ENCODE results near the gene SATB2.

SATB2 gene

DNA sequence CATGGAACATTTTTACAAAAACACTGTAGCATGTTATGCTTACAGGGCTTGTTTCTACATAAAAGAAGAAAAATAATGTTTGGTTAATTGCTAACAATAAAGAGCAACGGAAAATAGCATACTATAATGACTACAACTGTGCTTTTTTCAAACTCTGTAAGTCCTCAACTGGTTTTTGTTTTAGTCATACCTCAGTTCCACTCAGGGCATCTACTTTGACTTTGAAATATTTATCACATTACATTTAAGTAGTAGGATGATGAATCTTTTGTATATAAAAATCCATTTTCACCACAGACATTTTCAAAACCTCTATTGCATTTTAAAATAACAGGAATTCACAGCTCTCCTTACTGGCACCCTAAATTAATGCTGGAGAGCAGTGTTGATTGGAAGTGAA lies 8.3 kb downstream of the SATB2 start:
- TF ChIP-seq, protein P1, sequence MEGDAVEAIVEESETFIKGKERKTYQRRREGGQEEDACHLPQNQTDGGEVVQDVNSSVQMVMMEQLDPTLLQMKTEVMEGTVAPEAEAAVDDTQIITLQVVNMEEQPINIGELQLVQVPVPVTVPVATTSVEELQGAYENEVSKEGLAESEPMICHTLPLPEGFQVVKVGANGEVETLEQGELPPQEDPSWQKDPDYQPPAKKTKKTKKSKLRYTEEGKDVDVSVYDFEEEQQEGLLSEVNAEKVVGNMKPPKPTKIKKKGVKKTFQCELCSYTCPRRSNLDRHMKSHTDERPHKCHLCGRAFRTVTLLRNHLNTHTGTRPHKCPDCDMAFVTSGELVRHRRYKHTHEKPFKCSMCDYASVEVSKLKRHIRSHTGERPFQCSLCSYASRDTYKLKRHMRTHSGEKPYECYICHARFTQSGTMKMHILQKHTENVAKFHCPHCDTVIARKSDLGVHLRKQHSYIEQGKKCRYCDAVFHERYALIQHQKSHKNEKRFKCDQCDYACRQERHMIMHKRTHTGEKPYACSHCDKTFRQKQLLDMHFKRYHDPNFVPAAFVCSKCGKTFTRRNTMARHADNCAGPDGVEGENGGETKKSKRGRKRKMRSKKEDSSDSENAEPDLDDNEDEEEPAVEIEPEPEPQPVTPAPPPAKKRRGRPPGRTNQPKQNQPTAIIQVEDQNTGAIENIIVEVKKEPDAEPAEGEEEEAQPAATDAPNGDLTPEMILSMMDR (IDR thresholded peaks at IDR 0.05; ENCODE audit: insufficient read depth, missing control alignments), result no peak
- no peak for FAIRE-seq
- no peak for DNase-seq (ENCODE audit: insufficient read length, low spot score)

- DNase-seq (ENCODE audit: insufficient read length, low spot score) (no peak), FAIRE-seq (no peak)
- TF ChIP-seq, protein P1 (IDR thresholded peaks at IDR 0.05; ENCODE audit: insufficient read depth, missing control alignments), result no peak
Observed at GRCh38 chr2:199446996-199447576, 10.7 kb downstream of the SATB2 start.

GRCh38 chr2:199444749-199445148 lies 13.0 kb downstream of the SATB2 start:
- no peak for FAIRE-seq
- DNase-seq (ENCODE audit: insufficient read length, low spot score), result no peak
- TF ChIP-seq, protein P1 (IDR thresholded peaks at IDR 0.05; ENCODE audit: insufficient read depth, missing control alignments), result no peak

- TF ChIP-seq, protein P1 (IDR thresholded peaks at IDR 0.05; ENCODE audit: insufficient read depth, missing control alignments), result no peak
- FAIRE-seq (no peak), DNase-seq (ENCODE audit: insufficient read length, low spot score) (no peak)
Observed at GRCh38 chr2:199443589-199444130, 14.1 kb downstream of the SATB2 start.

DNA sequence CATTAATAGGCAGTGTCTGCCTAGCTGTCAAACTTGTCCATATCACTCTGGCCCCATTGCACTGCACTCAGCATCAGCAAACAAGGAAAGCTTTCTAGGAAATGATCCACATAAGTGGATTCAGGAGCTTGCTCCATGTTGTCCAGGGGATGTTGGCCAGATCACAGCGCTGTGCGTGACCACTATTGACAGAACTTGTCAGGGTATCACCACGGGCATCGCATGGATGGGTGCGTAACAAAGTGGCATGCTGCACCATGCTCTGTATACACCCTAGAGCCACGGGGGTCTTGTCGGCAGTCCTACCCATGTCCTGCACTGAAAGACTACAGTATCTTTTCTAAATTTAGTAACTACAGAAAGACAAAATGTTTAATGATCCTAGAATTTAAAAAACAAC lies 15.6 kb downstream of the SATB2 start:
- FAIRE-seq, result no peak
- TF ChIP-seq, protein P1 (IDR thresholded peaks at IDR 0.05; ENCODE audit: insufficient read depth, missing control alignments), result no peak

DNA sequence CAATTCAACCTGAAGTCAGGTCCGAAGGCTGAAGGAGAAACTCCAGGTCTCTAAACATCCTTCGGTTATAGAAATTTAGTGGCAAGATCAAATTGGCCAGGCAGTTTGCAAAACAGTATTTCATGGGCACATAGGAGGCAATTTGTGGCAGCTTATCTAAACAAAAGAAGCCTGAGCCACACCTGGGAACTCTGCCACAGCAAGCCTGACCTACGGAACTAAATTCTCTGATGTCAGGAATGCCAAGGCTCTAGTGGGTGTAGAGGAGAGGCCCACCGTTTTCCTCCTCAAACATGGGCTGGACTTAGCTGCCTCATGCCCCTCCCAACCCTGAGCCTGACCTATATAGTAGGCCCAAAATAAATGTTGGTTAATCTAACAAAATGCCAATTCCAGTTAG lies 16.0 kb downstream of the SATB2 start:
- TF ChIP-seq, protein P1 (IDR thresholded peaks at IDR 0.05; ENCODE audit: insufficient read depth, missing control alignments), result no peak
- FAIRE-seq, result no peak
- no peak for DNase-seq (ENCODE audit: insufficient read length, low spot score)

More for the DNA sequence above, 15.6 kb downstream of the SATB2 start:
- no peak for DNase-seq (ENCODE audit: insufficient read length, low spot score)

DNA sequence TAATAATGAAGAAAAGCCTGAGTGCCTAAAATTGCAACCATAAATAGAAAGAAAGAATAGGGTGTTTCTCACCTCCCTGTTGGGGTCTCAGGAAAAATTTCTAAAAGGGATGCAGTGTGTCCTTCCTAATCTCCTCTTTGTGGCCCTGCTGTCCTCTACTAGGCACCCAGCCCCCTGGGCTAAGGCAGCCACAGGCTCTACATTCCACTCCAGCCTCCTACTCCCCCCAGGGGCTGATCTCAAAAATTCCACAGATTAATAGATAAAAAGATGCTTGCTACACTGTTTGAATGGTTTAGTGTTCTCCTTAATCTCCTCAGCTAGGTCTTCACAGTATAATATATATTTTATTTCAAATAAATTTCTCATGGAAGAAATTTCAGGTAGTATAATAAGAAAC lies 17.6 kb downstream of the SATB2 start:
- DNase-seq (ENCODE audit: insufficient read length, low spot score) (no peak), FAIRE-seq (no peak)
- TF ChIP-seq, protein P1 (IDR thresholded peaks at IDR 0.05; ENCODE audit: insufficient read depth, missing control alignments), result no peak

Data from D721Med (cell line).